Ascending aorta (tissue), 2 donors: ENCODE measurements around the gene ABCA9. TPM values are rescaled to one million over a fixed set of nuclear protein-coding genes. Genes with fewer than 3 reads are reported as not detected.

Source experiments
- DNase-seq, 2 donors: peaks; one replicate each; pipeline ENCODE4 v3.0.0-alpha.2; 2019; ENCODE audit warnings: low spot score in 2 of 2
- H3K27ac ChIP-seq, 2 donors: fragments of 200-600 bp; sonication (generic); one replicate each; pipeline ENCODE4 v1.5.1; 2016 to 2017; ENCODE audit warnings: mild to moderate bottlenecking in 1 of 2
- H3K27me3 ChIP-seq: fragments of 200-600 bp; sonication (generic); one replicate; pipeline ENCODE4 v1.5.1; 2017
- H3K36me3 ChIP-seq, 2 donors: fragments of 200-600 bp; sonication (generic); one replicate each; pipeline ENCODE4 v1.5.1; 2016
- H3K4me1 ChIP-seq, 2 donors: fragments of 200-600 bp; sonication (generic); one replicate each; pipeline ENCODE4 v1.5.1; 2016 to 2017; ENCODE audit warnings: mild to moderate bottlenecking in 1 of 2
- H3K4me3 ChIP-seq, 2 donors: fragments of 200-600 bp; sonication (generic); one replicate each; pipeline ENCODE4 v1.5.1; 2016 to 2017; ENCODE audit warnings: mild to moderate bottlenecking in 1 of 2
- H3K9me3 ChIP-seq, 2 donors: fragments of 200-600 bp; sonication (generic); one replicate each; pipeline ENCODE4 v1.5.1; 2016
- intact Hi-C: fragments of 100-400 bp; cut with DNase I; formaldehyde crosslinking; loops from one replicate; pipeline ENCODE4 v1.15.1; 2023
- total RNA-seq: library from RNA; depleted of rRNA; stranded (reverse); fragments of >200 nt; gene quantifications from one replicate; pipeline ENCODE4 v1.1.0, GENCODE V29; 2016
- TF ChIP-seq, protein P1 (sequence below), 3 experiments: fragments of 200-600 bp in 2 of 3; fragments of 450-650 bp in 1 of 3; sonication (generic) in 2 of 3; IDR thresholded peaks; one replicate each; pipeline ENCODE4 v1.5.1; 2016 to 2019; ENCODE audit warnings: antibody characterized with exemption in 3 of 3, mild to moderate bottlenecking in 1 of 3, moderate library complexity in 1 of 3

The ABCA9 gene
- total RNA-seq, 1 donor from 2014 or later, result 10.9 TPM

DNA sequence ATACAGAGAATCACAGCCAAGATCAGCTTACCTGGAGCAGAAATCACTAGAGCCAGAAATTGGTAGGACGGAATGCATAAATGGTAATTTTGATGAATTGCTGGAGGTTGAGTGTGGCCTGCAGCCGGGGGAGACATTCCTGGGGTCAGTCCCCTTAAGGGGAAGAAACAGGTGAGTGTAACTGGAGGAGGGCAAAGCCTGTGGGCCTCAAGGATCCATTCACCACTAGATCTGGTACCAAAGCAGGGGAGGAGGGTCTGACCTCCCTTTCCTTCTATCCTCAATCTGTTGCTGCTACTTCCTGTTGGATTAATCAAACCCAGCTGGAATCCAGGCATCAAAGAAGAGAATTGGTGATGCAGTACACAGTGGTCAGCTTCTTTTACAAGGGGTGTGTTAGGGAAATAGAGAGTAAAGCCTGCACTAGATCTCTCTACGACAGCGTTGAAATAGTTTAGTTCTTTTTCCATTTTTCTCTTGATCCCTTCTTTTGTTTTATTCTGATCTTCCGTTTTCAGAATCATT, 8.6 kb upstream of the ABCA9 start:
- intact Hi-C loops, result no loop called here
- Histone ChIP-seq H3K36me3 (no peaks in the 10 kb centered on the region), H3K9me3 (peaks cover 0 to 5% of the 10 kb centered on the region in 2 donors), H3K27me3 (no peaks in the 10 kb centered on the region), H3K27ac (no peak overlapping the region), H3K4me3 (no peak overlapping the region), H3K4me1 (no peaks in the 10 kb centered on the region)
- DNase-seq, result no peak
- TF ChIP-seq, protein P1, sequence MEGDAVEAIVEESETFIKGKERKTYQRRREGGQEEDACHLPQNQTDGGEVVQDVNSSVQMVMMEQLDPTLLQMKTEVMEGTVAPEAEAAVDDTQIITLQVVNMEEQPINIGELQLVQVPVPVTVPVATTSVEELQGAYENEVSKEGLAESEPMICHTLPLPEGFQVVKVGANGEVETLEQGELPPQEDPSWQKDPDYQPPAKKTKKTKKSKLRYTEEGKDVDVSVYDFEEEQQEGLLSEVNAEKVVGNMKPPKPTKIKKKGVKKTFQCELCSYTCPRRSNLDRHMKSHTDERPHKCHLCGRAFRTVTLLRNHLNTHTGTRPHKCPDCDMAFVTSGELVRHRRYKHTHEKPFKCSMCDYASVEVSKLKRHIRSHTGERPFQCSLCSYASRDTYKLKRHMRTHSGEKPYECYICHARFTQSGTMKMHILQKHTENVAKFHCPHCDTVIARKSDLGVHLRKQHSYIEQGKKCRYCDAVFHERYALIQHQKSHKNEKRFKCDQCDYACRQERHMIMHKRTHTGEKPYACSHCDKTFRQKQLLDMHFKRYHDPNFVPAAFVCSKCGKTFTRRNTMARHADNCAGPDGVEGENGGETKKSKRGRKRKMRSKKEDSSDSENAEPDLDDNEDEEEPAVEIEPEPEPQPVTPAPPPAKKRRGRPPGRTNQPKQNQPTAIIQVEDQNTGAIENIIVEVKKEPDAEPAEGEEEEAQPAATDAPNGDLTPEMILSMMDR (IDR thresholded peaks at IDR 0.05), result no peak

DNA sequence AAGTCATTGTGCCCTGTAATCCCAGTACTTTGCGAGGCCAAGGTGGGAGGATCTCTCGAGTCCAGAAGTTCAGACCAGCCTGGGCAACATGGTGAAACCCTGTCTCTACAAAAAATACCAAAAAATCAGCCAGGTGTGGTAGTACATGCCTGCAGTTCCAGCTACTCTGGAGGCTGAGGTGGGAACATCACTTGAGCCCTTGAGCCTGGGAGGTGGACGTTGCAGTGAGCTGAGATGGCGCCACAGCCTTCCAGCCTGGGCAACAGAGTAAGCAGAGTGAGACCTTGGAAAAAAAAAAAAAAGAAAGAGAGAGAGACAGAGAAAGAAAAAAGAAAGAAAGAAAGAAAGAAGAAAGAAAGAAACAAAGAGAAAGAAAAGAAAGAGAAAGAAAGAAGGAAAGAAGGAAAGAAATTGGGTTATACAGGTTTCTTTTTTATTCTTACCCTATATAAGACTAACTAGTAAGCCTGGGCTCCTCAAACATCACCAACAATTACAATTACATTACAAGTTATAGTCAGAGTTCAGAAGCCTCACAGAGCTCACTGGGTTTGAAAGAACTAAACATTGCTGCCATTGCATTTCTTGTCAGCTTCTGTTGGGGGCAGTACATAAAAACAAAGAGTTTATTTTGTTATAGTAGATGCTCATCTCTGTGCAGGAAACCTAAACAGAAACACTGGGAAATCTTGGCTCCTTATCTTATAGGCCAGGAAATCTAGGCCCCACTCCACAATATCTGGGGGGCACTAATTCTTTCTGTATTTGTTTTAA, 6.7 kb upstream of the ABCA9 start:
- intact Hi-C loops, result no loop called here

DNA sequence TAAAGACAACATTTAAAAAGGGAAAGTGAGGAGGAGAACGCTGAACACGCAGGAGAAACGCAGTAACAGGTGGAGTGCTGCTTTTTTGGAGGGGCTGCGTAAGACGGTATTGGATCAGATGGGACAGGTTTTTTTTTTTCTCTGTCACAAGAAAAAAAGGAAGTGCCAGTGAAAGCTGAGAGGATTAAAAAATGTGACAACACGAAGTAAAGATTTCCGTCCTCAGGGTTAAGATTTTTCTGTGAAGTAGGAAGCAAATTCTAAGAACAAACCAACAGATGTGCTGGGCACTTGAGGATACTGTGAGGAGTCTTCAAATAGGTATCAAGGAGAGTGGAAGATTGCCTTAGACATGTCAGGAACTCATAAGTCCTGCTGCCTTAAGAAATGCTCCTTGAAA, 5.8 kb upstream of the ABCA9 start:
- H3K9me3 ChIP-seq, result no peaks in the 10 kb centered on the region
- intact Hi-C loops, result no loop called here
- H3K4me3 ChIP-seq, result no peak overlapping the region
- no peak overlapping the region for H3K27ac ChIP-seq
- TF ChIP-seq, protein P1 (IDR thresholded peaks at IDR 0.05), result no peak
- DNase-seq, result no peak
- no peaks in the 10 kb centered on the region for H3K36me3 ChIP-seq
- no peaks in the 10 kb centered on the region for H3K4me1 ChIP-seq
- no peaks in the 10 kb centered on the region for H3K27me3 ChIP-seq

More for the DNA sequence above, 6.7 kb upstream of the ABCA9 start:
- no peaks in the 10 kb centered on the region for H3K27me3 ChIP-seq
- H3K9me3 ChIP-seq, result no peaks in the 10 kb centered on the region
- H3K27ac ChIP-seq, result no peak overlapping the region
- H3K4me3 ChIP-seq, result no peak overlapping the region
- no peaks in the 10 kb centered on the region for H3K4me1 ChIP-seq
- TF ChIP-seq, protein P1 (IDR thresholded peaks at IDR 0.05), result no peak
- H3K36me3 ChIP-seq, result no peaks in the 10 kb centered on the region
- DNase-seq, result no peak

DNA sequence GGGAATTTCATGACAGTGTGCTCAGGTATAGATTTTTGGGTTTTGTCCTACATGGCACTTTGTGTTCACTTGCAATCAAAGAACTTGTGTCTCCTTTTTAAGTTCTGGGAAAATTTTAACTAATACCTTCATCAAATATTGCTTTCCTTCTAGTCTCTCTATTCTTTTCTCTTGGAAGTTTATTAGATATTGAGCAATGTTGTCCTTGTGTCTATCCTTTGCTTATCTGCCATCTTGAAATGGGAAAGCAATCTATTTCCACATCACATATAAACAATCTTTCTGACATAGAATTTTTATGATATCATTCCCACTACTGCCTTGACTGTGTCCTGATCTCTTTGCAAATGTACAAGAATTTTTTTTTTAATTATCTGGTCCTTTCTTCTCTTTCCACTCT, 4.4 kb upstream of the ABCA9 start:
- H3K27ac ChIP-seq, result no peak overlapping the region
- no peak for DNase-seq
- TF ChIP-seq, protein P1 (IDR thresholded peaks at IDR 0.05), result no peak
- no peak overlapping the region for H3K4me3 ChIP-seq
- no peaks in the 10 kb centered on the region for H3K9me3 ChIP-seq
- H3K4me1 ChIP-seq, result no peaks in the 10 kb centered on the region
- intact Hi-C loops, result no loop called here
- H3K36me3 ChIP-seq, result no peaks in the 10 kb centered on the region
- H3K27me3 ChIP-seq, result no peaks in the 10 kb centered on the region

DNA sequence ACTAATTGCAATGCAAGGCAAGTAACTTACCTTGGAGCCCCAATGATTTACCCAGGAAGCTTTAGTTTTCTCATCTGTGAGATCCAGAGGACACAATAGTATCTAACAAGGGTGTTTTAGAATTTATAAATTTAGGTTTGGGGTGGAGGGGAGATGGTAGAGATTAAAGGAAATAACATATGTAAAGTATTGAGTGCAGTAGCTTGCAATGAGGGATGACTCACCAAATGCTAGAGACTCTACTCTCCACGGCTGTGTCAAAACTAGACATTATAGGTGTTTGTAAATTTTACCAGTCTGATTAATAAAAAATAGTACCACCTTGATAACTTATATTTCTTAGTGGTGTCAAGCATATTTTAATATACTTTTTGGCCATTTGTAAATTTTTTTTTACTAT, 3.7 kb upstream of the ABCA9 start:
- intact Hi-C loops, result no loop called here
- Histone ChIP-seq H3K27ac (no peak overlapping the region), H3K4me1 (no peaks in the 10 kb centered on the region), H3K36me3 (no peaks in the 10 kb centered on the region), H3K9me3 (no peaks in the 10 kb centered on the region), H3K4me3 (no peak overlapping the region), H3K27me3 (no peaks in the 10 kb centered on the region)
- no peak for DNase-seq
- TF ChIP-seq, protein P1 (IDR thresholded peaks at IDR 0.05), result no peak
